MCF 10A (cell line): Measurements from ENCODE around the gene PTPRU. TPM values are rescaled to one million over a fixed set of nuclear protein-coding genes. Genes with fewer than 3 reads are reported as not detected.

Source experiments
- BruUV-seq: library from RNA; stranded (reverse); fragments of 400-500 nt; replicated peaks from 2 replicates; lab custom pipeline; 2021; lab: Mats Ljungman, UMichigan
- CTCF ChIA-PET: fragments of 300-600 bp; sonication (Branson Sonifier 250); formaldehyde crosslinking; extraction: SDS; loops from one replicate; lab custom pipeline; 2021; ENCODE audit warnings: antibody characterized with exemption, inconsistent platforms; lab: Yijun Ruan, JAX
- POLR2A ChIA-PET: fragments of 300-600, 350-650 bp; sonication (Branson Sonifier 250); formaldehyde crosslinking; extraction: SDS; loops from one replicate; lab custom pipeline; 2020; ENCODE audit warnings: antibody characterized with exemption, inconsistent platforms; lab: Yijun Ruan, JAX
- DNase-seq: peaks from one replicate; pipeline ENCODE4 v3.0.0-alpha.2; 2018; ENCODE audit not compliant: unreplicated experiment
- H3K27ac Mint-ChIP-seq: one replicate; pipeline ENCODE4 v1.8.0; 2022; ENCODE audit warnings: mild to moderate bottlenecking, low read depth, mixed read lengths; ENCODE audit not compliant: unreplicated experiment
- H3K27me3 Mint-ChIP-seq: one replicate; pipeline ENCODE4 v1.8.0; 2022; ENCODE audit warnings: mixed read lengths; ENCODE audit not compliant: insufficient read depth, unreplicated experiment
- H3K36me3 Mint-ChIP-seq: one replicate; pipeline ENCODE4 v1.8.0; 2022; ENCODE audit warnings: mild to moderate bottlenecking, moderate library complexity, mixed read lengths; ENCODE audit not compliant: insufficient read depth, unreplicated experiment
- H3K4me1 Mint-ChIP-seq: one replicate; pipeline ENCODE4 v1.8.0; 2022; ENCODE audit warnings: mixed read lengths; ENCODE audit not compliant: insufficient read depth, unreplicated experiment
- H3K4me3 Mint-ChIP-seq: one replicate; pipeline ENCODE4 v1.8.0; 2022; ENCODE audit warnings: mild to moderate bottlenecking, moderate library complexity, mixed read lengths; ENCODE audit not compliant: unreplicated experiment
- H3K9me3 Mint-ChIP-seq: one replicate; pipeline ENCODE4 v1.8.0; 2022; ENCODE audit warnings: mixed read lengths; ENCODE audit not compliant: unreplicated experiment
- intact Hi-C: fragments of 100-400 bp; cut with micrococcal nuclease; formaldehyde crosslinking; loops from 2 replicates; pipeline ENCODE4 v1.14.1; 2022
- total RNA-seq: library from RNA; stranded (reverse); gene quantifications from 2 replicates; pipeline ENCODE4 v1.2.3, GENCODE V29; 2022
- TF ChIP-seq, protein P1 (sequence below): fragments of 200-600 bp; IDR thresholded peaks from one replicate; pipeline ENCODE4 v1.8.0; 2022; ENCODE audit warnings: antibody characterized with exemption, mild to moderate bottlenecking; ENCODE audit not compliant: unreplicated experiment

PTPRU gene
- total RNA-seq, 1 experiment from 2014 or later = 24.1 TPM

DNA sequence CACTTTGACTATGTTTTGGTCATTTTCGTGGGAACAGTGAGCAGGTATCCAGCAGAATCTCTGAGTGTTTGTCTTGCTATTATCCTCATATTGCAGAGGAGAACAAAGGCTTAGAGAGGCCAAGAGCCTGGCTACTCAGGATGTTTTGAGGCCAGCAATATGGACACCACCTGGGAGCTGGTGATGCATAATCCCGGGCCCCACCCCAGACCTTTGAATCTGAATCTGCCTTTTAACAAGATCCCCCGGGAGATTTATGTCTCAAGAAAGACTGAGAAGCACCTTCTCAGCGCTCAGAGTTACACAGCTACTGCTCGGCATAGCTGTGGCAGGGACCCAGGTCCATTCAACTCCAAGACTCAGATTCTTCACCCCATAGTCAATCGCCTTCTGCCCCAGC is 72.8 kb downstream of the PTPRU start:
- no TSS peak for BruUV-seq
- Mint-ChIP-seq H3K9me3 (no peaks in the 10 kb centered on the region), H3K27ac (no peak overlapping the region), H3K4me1 (no peaks in the 10 kb centered on the region), H3K4me3 (no peak overlapping the region), H3K27me3 (no peaks in the 10 kb centered on the region), H3K36me3 (peaks cover 19% of the 10 kb centered on the region)
- TF ChIP-seq, protein P1, sequence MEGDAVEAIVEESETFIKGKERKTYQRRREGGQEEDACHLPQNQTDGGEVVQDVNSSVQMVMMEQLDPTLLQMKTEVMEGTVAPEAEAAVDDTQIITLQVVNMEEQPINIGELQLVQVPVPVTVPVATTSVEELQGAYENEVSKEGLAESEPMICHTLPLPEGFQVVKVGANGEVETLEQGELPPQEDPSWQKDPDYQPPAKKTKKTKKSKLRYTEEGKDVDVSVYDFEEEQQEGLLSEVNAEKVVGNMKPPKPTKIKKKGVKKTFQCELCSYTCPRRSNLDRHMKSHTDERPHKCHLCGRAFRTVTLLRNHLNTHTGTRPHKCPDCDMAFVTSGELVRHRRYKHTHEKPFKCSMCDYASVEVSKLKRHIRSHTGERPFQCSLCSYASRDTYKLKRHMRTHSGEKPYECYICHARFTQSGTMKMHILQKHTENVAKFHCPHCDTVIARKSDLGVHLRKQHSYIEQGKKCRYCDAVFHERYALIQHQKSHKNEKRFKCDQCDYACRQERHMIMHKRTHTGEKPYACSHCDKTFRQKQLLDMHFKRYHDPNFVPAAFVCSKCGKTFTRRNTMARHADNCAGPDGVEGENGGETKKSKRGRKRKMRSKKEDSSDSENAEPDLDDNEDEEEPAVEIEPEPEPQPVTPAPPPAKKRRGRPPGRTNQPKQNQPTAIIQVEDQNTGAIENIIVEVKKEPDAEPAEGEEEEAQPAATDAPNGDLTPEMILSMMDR = no peak
- intact Hi-C loops = no loop called here
- CTCF ChIA-PET = no interaction called here
- no peak for DNase-seq
- POLR2A ChIA-PET = no interaction called here

DNA sequence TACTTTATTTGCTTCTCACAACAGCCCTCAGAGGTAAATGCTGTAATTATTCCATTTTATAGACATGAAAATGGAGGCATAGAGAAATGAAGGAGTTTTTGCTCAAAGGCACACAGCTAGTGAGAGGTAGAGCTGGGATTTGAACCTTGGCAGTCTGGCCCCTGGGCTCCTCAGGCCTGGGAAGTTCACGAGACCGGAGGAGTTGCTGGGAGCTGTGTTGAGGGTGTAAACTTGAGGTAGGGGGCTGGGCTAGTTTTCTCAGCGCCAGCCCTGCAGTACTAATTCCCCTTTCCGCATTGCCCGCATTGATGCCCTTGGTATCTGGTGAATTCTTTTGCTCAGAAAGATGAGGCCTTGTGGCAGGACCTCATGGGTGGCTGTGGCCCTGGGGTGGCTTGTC is 73.3 kb downstream of the PTPRU start:
- POLR2A ChIA-PET = no interaction called here
- intact Hi-C loops = no loop called here
- TF ChIP-seq, protein P1 = no peak

DNA sequence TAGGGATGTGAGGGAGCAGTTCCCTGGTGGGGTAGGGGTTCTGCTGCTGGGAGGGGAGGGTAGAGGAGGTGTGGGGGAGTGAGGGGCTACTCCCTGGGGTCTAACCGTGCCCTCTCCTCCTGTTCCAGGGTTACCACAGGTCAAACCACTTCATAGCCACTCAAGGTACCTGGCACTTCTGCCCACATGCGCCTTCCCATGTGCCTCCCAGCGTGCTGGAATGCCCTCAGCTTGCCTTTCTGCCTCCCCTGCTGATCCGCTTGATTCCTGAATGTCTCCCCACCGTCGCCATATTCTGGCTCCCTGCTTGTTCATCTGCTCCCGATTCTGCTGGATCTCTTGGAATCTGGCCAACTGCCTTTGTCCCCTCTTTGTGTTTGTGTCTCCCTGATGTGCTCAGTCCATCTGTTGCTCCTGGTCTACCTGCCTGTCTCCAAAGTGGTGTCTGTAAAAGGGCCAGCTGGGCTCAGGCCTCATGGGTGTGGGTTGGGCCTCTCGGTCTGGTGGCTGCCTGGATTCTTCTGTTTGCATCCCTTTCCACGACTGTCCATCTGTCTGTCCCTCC is 74.4 kb downstream of the PTPRU start:
- peaks cover 25% of the 10 kb centered on the region for H3K36me3 Mint-ChIP-seq
- DNase-seq = no peak
- no peaks in the 10 kb centered on the region for H3K4me1 Mint-ChIP-seq
- ChIA-PET POLR2A (interaction anchor here (0.6 to 0.7 kb wide), 2 partner anchors 79 to 111 kb away, joined by 3 read pairs; no protein-coding TSS in a partner anchor), CTCF (interaction anchor here (0.6 kb wide), 1 partner anchor 985 kb away, joined by 3 read pairs; no protein-coding TSS in a partner anchor)
- intact Hi-C loops = no loop called here
- H3K27me3 Mint-ChIP-seq = no peaks in the 10 kb centered on the region
- H3K9me3 Mint-ChIP-seq = no peaks in the 10 kb centered on the region
- no TSS peak for BruUV-seq
- H3K27ac Mint-ChIP-seq = no peak overlapping the region
- TF ChIP-seq, protein P1 = no peak
- no peak overlapping the region for H3K4me3 Mint-ChIP-seq

More for the DNA sequence above, 73.3 kb downstream of the PTPRU start:
- Mint-ChIP-seq H3K4me3 (no peak overlapping the region), H3K27me3 (no peaks in the 10 kb centered on the region), H3K27ac (no peak overlapping the region), H3K4me1 (no peaks in the 10 kb centered on the region), H3K36me3 (peaks cover 19% of the 10 kb centered on the region), H3K9me3 (no peaks in the 10 kb centered on the region)
- DNase-seq = no peak
- CTCF ChIA-PET = interaction anchor here (0.7 kb wide), 1 partner anchor 78 kb away, joined by 3 read pairs; no protein-coding TSS in a partner anchor
- BruUV-seq = no TSS peak

DNA sequence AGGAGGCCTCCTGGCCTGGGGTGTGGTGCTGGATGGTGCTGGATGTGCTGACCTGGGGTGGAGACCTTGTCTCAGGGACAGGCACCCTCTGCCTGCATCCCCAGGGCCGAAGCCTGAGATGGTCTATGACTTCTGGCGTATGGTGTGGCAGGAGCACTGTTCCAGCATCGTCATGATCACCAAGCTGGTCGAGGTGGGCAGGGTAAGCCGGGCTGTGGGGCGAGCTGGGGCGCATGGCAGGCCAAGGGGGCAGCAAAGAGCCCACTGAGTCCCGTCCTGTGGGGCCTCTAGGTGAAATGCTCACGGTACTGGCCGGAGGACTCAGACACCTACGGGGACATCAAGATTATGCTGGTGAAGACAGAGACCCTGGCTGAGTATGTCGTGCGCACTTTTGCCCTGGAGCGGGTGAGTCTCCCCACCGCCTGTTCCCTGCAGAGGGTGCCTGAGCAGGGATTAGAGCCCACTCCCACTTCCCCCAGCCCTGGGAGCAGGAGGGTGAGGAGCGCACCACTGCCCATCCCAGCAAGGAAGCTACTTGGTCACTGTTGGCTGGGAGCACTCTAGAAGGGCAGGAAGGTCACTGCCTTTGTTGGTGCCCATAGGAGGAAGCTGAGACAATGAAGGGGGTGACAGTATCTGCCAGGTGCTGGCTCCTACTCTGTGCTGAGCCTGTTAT is 75.2 kb downstream of the PTPRU start:
- Mint-ChIP-seq H3K27me3 (no peaks in the 10 kb centered on the region), H3K36me3 (peaks cover 19% of the 10 kb centered on the region), H3K9me3 (no peaks in the 10 kb centered on the region), H3K4me3 (no peak overlapping the region), H3K27ac (no peak overlapping the region), H3K4me1 (no peaks in the 10 kb centered on the region)
- intact Hi-C loops = no loop called here
- TF ChIP-seq, protein P1 = no peak
- no TSS peak for BruUV-seq
- CTCF ChIA-PET = interaction anchor here (0.6 kb wide), 2 partner anchors 65 to 984 kb away, joined by 3 read pairs; no protein-coding TSS in a partner anchor
- no peak for DNase-seq
- POLR2A ChIA-PET = interaction anchor here (0.5 to 0.7 kb wide), 3 partner anchors 18 to 110 kb away, joined by 3 read pairs; no protein-coding TSS in a partner anchor
